GM18519 (cell line): ENCODE data around the gene IQGAP1.
"Not testable (repeated sequence)": the region's sequence is repeated elsewhere in the genome, so short reads cannot be mapped to it uniquely, and the experiment has no call there.

Source experiments
- ATAC-seq: cut with Tn5 transposase; IDR thresholded peaks from one replicate; pipeline ENCODE4 v1.9.1; 2021; ENCODE audit warnings: mild to moderate bottlenecking, moderate library complexity; ENCODE audit not compliant: unreplicated experiment, low FRiP score

IQGAP1 gene

DNA sequence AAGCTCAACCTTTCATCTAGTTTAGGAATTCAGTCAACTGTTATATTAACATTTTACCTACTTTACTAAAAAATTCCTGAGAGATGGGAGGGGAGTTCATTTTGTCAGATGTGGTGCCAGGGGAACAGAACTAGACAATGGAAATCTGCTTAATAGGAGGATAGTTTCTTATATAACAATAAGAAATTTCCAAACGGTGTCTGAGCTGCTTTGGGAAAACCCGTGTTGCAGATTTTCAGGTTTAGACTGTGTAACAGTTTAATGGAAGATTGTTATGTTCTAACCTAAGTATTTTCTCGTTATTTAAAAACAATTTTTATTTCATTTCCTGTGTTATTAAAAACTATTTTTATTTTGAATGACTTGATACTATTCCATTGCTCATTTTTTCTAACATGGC is 19.3 kb downstream of the IQGAP1 start:
- no peak for ATAC-seq

DNA sequence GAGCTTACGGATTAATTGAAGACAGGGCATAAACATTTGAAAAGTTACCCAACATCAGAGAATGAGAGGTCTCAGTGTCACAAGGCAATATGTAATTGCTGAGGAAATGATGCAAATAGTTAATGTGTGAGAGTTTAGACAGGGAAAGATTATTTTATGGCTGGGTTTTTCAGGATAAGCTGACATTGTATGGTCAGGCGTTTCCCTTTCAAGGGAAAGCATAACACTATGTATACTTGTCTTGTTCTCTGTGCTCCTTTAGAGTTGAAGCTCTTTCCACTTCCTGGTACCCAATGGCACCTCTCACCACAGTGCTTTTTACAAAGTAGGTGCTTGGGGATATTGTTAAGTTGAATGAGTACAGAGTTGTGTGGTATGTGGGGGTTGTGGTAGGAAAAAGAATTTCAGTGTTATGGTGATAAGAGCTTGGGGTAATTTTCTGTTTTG is 19.9 kb downstream of the IQGAP1 start:
- ATAC-seq: no peak

DNA sequence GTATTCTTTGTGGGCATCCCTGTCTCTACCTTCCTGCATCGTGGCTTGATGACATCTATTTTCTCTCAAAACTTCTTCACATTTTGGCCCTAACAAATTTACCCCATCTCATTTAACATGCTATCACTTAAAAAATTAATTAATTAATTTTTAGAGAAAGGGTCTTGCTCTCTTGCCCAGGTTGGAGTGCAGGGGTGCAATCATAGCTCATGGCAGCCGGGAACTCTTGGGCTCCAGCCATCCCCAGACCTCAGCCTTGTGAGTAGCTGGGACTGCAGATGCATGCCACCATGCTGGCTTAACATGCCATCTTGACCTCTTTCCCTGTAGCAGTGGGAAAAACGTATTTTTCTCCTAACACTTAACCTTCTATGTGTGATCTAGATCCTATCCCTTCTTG is 20.6 kb downstream of the IQGAP1 start:
- ATAC-seq: no peak

DNA sequence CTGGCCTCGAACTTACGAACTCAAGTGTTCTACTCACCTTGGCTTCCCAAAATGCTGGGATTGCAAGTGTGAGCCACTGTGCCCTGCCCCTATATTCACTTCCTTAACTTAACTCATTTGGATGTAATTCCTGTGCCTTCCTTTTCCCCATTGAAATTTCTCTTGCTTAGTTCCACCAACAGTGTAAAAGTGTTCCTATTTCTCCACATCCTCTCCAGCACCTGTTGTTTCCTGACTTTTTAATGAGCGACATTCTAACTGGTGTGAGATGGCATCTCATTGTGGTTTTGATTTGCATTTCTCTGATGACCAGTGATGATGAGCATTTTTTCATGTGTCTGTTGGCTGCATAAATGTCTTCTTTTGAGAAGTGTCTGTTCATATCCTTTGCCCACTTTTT is 21.5 kb downstream of the IQGAP1 start:
- not testable (repeated sequence) for ATAC-seq

DNA sequence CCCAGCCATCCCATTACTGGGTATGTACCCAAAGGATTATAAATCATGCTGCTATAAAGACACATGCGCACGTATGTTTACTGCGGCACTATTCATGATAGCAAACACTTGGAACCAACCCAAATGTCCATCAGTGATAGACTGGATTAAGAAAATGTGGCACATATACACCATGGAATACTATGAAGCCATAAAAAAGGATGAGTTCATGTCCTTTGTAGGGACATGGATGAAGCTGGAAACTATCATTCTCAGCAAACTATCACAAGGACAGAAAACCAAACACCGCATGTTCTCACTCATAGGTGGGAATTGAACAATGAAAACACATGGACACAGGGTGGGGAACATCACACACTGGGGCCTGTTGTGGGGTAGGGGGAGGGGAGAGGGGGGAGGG is 22.3 kb downstream of the IQGAP1 start:
- ATAC-seq: not testable (repeated sequence)

DNA sequence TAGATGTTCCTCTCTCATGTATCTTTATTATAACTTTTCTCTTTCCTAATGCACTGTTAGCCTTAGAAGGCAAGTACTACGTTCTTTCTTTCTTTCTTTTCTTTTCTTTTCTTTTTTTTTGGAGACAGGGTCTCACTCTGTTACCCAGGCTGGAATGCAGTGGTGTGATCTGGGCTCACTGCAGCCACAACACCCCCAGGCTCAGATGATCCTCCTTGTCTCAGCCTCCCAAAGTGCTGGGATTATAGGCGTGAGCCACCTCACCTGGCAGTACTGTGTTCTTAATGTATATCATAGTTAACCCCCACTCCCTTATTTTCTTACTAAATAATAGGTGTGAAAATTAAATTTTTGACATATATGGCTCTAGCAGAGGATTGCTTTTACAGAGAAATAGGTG is 23.1 kb downstream of the IQGAP1 start:
- no peak for ATAC-seq

DNA sequence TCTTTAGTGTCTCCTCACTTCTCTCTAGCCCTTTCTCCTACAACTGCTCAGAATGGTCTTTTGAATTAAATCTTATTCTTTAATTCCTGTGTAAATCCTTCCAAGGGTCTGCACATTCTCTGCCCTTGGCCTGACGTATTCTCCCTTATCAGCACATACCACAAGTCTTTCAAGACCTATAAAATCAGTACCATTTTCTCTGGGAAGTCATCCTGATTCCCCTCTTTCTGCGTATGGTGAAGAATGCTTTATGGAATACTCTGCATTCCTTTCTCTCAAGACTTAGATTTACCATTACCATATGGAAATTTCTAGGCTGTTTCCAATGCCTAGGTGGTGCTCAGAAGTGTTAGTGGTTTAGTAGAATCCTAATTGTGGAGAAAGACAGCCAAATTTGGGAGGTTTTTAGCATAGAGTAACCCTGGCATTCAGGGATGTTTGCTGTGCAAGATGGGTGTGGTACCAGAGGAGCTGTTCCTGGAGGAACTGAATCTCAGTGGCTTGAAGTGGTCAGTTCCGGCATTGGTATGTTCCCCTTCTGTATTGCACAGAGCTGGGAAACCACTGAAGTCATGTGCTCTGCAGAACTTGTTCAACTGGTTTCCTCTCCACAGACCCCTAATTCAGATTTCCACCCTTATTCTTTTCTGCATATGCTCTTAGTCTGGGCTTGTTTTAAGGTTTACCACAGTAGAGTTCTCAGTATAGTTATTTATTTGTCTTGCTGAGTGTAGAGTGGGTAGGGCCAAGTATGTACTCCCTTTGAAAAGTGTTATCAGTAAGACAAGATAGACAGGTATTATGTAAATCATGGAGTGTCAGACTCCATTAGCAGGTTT is 24.5 kb downstream of the IQGAP1 start:
- ATAC-seq: peak; percentile 79

DNA sequence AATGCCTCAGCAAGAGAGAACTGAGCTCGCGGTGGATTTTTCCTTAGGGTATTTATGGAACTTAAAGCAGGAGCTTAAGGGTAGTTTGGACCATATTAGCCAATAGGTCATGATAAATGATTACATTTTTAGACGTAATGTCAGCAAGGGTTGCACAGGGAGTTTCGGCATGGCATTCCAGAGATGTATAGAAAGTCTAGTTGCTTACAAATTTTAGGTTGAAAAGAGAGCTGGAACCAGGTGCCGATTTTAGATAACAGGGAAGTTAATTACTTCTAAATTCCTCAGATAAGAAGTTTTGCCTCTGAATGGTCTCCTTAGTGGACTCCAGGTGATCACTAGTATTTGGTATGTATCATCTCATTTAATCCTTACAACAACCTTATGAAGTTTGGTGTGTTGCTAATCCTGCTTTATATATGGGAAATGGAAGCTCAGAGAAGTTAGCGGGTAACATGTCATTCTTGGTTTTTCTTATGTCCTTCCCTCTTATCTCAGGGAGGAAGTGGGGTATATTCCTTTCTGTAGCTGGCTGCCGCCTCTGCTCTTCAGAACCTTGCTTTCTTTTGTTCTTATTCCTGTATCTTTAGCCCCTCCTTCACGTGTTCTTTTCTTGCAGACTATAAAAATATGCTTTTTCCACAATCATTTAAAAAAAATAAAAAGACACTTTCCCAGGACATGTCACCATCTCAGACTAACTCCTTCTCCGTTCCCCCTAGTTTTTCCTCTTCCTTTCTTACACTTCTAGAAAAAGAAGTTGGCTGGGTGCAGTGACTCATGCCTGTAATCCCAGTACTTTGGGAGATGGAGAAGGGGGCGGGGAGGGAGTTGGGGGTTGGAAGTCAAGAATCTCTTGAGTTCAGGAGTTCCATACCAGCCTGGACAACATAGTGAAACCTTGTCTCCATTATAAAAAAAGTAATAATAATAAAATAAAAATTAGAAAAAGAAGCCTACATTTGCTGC is 25.7 kb downstream of the IQGAP1 start:
- ATAC-seq: no peak

DNA sequence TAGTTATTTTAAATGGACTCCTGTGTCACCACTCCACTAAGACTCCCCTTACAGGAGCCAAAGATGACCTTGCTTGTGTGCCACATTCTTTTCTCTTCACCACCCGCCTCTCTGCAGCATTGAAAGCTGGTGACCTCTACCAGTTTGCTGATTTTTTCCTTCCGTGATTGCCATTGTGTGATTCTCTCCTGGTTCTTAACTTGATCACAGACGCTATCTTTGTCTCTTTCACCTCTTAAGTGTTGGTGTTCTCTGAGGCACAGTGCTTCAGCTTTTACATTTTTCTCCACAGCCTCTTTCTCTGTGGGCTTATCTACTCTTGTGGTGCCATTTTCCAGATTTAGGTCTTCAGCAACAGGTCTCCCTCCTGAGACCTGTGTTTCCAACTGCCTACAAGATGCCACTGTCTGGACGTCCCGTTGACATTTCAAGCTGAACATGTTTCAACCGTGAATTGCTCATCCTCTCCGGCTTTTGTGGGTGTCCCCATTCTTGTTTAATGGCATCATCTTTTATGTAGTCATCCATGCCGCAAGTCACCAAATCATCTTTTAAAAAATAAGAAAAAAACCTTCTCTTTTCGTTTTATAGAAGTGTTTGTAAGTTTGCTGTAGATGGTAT is 26.5 kb downstream of the IQGAP1 start:
- no peak for ATAC-seq

DNA sequence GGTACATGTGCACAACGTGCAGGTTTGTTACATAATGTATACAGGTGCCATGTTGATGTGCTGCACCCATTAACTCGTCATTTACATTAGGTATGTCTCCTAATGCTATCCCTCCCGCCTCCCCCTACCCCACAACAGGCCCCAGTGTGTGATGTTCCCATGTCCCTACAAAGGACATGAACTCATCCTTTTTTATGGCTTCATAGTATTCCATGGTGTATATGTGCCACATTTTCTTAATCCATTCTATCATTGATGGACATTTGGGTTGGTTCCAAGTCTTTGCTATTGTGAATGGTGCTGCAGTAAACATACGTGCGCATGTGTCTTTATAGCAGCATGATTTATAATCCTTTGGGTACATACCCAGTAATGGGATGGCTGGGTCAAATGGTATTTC is 28.0 kb downstream of the IQGAP1 start:
- not testable (repeated sequence) for ATAC-seq

DNA sequence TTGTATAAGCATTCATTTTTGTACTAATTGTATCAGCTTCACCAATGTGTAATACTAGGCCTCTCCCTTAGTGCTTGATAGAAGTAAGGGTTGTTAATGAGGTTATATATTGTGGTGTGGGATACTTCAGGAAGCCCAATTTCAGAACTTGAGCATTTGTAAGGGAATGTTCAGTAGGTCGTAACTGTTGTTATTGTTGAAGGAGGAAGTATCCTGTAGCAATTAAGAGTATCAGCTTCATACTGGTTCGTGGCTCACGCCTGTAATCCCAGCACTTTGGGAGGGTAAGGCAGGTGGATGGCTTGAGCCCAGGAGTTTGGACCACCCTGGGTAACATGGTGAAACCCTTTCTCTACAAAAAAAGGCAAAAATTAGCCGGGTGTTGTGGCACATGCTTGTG is 30.6 kb downstream of the IQGAP1 start:
- ATAC-seq: no peak

DNA sequence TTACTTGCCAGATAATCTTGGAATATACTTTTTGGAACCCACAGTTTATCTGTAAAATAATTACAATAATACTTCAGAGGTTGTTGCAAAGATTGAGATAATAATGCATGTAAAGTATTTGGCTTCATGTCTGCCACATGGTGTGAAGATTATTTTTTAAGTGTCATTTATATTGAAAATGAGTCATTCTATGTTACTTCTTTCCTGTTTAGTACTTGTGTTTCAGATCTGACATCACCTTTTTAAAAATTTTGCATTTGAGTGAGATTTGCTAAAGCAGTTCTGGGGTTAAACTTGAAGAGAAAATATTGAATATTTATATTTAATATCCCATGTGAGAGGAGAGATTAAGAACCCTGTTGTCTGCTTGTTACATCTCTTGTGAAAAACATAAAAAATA is 31.2 kb downstream of the IQGAP1 start:
- no peak for ATAC-seq

DNA sequence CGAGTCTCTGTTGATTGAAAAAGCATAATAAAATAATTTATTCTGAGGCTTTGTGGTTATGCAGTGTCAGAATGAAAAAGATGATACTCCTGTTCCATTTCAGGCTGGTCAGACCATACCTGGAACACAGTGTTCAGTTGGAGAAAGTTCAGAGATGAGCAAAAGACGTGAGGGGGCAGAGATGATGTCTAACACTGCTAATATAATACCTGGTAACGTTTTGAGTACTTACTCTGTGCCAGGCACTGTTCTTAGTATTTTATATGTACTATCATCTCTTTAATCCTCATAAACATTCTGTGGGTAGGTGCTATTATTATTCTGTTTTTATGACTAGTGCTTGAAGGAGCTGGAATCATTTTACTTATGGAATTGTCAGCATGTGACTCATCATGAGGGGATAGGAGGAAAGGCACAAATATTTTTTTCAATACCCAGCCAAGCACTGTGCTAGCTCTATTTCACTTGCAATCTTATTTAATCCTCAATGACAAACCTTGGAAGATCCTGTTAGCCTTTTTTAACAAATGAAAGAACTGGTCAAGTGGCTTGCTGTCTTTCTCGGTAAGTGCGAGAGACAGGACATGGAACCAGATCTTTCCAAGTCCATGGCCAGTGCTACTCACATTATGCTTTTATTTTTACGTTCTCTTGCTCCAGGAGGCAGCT is 31.8 kb downstream of the IQGAP1 start:
- no peak for ATAC-seq

DNA sequence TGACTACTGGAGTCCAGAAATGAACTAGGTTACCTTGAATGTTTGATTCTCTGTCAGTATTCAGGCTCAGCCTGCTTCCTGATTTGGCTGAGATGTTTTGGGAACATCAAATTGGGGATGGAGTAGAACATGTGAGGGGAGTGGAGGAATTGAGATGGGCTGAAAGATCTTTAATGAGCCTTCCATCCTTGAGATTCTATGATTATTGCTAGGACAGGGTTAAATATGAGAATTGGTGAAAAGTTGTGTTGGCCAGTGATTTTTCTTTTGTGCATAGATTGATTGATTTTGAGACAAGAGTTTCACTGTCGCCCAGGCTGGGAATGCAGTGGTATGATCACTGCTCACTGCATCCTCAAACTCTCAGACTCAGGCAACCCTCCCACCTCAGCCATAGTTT is 32.4 kb downstream of the IQGAP1 start:
- no peak for ATAC-seq

DNA sequence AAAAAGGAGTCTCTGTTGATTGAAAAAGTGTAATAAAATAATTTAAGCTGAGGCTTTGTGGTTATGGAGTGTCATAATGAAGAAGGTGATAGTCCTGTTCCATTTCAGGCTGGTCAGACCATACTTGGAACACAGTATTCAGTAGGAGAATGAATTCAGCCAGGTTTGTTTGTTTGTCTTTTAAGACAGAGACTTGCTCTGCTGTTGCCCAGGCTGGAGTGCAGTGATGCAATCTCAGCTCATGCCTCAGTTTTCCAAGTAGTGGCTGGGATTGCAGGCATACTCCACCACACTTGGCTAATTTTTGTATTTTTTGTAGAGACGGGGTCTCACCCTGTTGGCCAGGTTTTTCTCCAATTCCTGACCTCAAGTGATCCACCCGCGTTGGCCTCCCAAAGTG is 33.5 kb downstream of the IQGAP1 start:
- no peak for ATAC-seq

DNA sequence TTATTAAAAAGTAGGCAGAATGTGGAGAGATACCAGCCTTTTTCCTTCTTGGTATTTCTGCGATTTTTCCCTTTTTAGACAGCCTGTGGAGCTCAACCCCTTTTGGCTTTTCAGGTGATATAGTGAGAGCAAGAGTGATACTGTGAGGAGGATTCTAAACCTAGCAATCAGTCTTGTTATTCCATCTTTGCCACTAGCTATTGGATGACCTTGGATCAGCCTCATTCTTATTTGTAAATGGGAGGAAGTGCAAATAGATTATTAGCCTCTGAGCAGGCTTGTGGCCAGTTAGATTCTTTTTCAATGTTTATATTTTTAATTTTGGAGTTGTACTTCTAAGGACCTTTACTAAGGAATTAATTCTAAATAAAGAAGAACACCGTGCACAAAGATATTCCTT is 34.0 kb downstream of the IQGAP1 start:
- no peak for ATAC-seq

DNA sequence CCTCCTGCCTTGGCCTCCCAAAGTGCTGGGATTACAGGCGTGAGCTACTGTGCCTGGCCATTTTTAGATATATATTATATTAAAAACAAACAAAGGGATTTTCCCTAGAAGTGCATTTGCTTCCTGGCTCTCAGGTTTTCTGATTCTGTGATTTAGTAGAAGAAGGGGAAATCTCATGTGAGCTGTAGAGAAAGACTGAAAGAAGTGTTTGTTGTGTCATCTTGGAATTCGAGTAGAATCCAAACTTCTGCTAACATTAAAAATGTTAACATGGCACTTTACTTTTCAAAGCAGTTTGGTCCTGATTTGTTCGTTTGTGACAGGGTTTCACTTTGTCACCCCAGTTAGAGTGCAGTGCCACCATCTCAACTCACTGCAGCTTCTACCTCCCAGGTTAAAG is 34.9 kb downstream of the IQGAP1 start:
- ATAC-seq: no peak

DNA sequence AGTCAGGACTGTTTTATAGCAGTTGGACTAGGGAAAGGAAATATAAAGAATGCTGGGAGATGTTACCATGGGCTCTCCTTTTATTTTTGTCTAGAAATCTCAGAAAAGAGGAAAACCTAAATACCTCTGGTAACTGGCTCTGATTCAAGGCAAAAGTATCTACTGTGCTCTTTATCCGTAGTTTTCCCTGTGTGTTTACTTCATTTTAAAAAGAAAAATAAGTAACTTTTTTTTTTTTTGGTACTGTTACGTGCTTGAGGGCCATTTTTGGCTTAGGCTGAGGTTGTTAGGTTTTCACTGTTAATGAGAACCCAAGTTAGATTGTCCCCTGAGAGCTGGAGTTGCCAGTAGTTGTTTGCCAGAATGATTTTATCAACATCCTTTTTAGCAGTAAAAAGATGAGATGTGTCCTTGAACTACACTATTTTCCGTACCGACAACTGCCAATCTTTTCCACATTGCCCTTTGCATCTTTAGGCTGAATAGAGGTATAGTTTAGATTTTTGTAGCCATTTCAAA is 35.8 kb downstream of the IQGAP1 start:
- no peak for ATAC-seq

DNA sequence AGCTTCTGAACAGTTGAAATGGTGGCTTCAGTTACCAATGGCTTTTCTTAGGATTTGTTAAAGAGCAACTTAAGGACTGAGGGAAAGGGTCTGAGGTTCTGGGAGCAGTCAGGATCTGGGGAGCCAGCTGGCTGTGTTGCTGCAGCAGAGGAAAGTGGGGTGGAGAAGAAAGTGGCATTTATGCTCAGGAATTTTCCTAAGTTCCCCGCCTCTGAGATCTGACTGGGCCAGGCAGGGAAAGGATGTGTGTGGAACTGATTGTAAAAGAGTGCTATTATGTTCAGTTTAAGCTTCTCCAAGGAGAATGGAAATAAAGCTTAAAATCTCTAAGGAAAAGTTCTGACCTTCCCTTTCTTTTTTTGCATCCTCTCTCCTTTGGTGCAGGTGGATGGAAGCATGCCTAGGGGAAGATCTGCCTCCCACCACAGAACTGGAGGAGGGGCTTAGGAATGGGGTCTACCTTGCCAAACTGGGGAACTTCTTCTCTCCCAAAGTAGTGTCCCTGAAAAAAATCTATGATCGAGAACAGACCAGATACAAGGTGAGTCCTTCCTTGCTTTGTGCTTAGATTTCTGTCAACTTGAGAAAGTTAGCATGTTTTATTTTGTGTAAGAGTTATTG is 37.8 kb downstream of the IQGAP1 start:
- no peak for ATAC-seq

DNA sequence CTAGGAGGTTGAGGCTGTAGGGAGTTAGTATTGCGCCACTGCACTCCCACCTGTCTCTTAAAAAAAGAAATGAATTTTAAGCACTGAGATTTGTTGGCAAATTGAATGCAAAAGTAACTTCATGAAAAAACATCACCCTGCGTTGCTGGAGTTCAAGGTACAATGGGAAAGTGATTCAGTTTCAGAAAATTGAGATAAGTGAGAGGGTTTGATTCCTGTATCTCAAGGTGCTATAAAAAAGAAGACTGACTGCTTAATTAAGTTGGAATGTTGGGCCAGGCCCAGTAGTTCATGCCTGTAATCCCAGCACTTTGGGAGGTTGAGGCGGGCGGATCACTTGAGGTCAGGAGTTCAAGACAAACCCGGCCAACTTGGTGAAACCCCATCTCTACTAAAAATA is 39.1 kb downstream of the IQGAP1 start:
- no peak for ATAC-seq
